Fibroblast of lung (primary cell): Measurements from ENCODE around the gene BACH1. TPM values are rescaled to one million over a fixed set of nuclear protein-coding genes. Genes with fewer than 3 reads are reported as not detected.

Experiments used
- DNase-seq, 2 donors: peaks; one replicate each; pipeline versions ENCODE4 v3.0.0 to v3.0.0-alpha.2; 2010; ENCODE audit warnings: low read depth in 2 of 2
- H2AFZ ChIP-seq: 2 replicates; pipeline ENCODE4 v1.5.1; 2012; ENCODE audit warnings: low read length, control low read depth, inconsistent platforms
- H3K27ac ChIP-seq: 2 replicates; pipeline ENCODE4 v1.5.1; 2011; ENCODE audit warnings: low read length, control low read depth; ENCODE audit not compliant: insufficient read depth
- H3K27me3 ChIP-seq: 2 replicates; pipeline ENCODE4 v1.5.1; 2011; ENCODE audit warnings: mild to moderate bottlenecking, low read length; ENCODE audit not compliant: control insufficient read depth, insufficient read depth
- H3K36me3 ChIP-seq: 2 replicates; pipeline ENCODE4 v1.5.1; 2011; ENCODE audit warnings: low read length; ENCODE audit not compliant: control insufficient read depth, insufficient read depth
- H3K4me1 ChIP-seq: 2 replicates; pipeline ENCODE4 v1.5.1; 2011; ENCODE audit warnings: low read length; ENCODE audit not compliant: control insufficient read depth, insufficient read depth; ENCODE audit errors: extremely low read depth
- H3K4me2 ChIP-seq: 2 replicates; pipeline ENCODE4 v1.5.1; 2011; ENCODE audit warnings: low read length, control low read depth; ENCODE audit not compliant: insufficient read depth; ENCODE audit errors: extremely low read depth
- H3K4me3 ChIP-seq, 4 experiments: fragments of 200-600 bp in 1 of 4; sonication (generic) in 1 of 4; replicated peaks in 1 of 4; 2 replicates each; pipeline ENCODE4 v1.5.1; 2011 to 2016; ENCODE audit warnings: low read length in 4 of 4, low read depth in 3 of 4, mild to moderate bottlenecking in 3 of 4, control low read depth in 2 of 4, inconsistent platforms in 1 of 4, mixed read lengths in 1 of 4; ENCODE audit not compliant: insufficient read depth in 1 of 4; ENCODE audit errors: control extremely low read depth in 1 of 4
- H3K79me2 ChIP-seq: 2 replicates; pipeline ENCODE4 v1.5.1; 2012; ENCODE audit warnings: mild to moderate bottlenecking, low read length, inconsistent platforms; ENCODE audit not compliant: control insufficient read depth, insufficient read depth
- H3K9ac ChIP-seq: 2 replicates; pipeline ENCODE4 v1.5.1; 2011; ENCODE audit warnings: mild to moderate bottlenecking, low read length, control low read depth; ENCODE audit not compliant: insufficient read depth
- H3K9me3 ChIP-seq: 2 replicates; pipeline ENCODE4 v1.5.1; 2012; ENCODE audit warnings: low read depth, low read length; ENCODE audit not compliant: control insufficient read depth, insufficient read depth
- H4K20me1 ChIP-seq: 2 replicates; pipeline ENCODE4 v1.5.1; 2011; ENCODE audit warnings: low read length; ENCODE audit not compliant: control insufficient read depth, insufficient read depth; ENCODE audit errors: extremely low read depth
- EZH2 ChIP-seq: IDR thresholded peaks from 2 replicates; pipeline ENCODE4 v1.5.1; 2012; ENCODE audit warnings: low read length, control low read depth, mild to moderate bottlenecking; ENCODE audit errors: missing control alignments
- polyA plus RNA-seq, 2 donors: library from polyadenylated mRNA; depleted of rRNA in 1 of 2; stranded (reverse) in 1 of 2; unstranded in 1 of 2; fragments of >200 nt; gene quantifications; 2 replicates each; pipeline ENCODE4 v1.2.1, GENCODE V29; 2011 to 2012; ENCODE audit warnings: missing spikeins in 1 of 2
- total RNA-seq: library from RNA; depleted of rRNA; stranded (reverse); fragments of >200 nt; gene quantifications from 2 replicates; pipeline ENCODE4 v1.2.1, GENCODE V29; 2014
- TF ChIP-seq, protein P1 (sequence below), 2 donors: IDR thresholded peaks in 1 of 2; conservative IDR thresholded peaks in 1 of 2; 1 replicate in 1 of 2; 2 replicates in 1 of 2; pipeline ENCODE4 v1.5.1; 2011 to 2012; ENCODE audit warnings: low read length in 2 of 2, control low read depth in 1 of 2, inconsistent platforms in 1 of 2, low read depth in 1 of 2, mild to moderate bottlenecking in 1 of 2

Gene BACH1
- total and polyA plus RNA-seq, 2 donors (not counting 1 experiment from before 2014, with no cell fraction given) = 38.2 to 127 TPM

DNA sequence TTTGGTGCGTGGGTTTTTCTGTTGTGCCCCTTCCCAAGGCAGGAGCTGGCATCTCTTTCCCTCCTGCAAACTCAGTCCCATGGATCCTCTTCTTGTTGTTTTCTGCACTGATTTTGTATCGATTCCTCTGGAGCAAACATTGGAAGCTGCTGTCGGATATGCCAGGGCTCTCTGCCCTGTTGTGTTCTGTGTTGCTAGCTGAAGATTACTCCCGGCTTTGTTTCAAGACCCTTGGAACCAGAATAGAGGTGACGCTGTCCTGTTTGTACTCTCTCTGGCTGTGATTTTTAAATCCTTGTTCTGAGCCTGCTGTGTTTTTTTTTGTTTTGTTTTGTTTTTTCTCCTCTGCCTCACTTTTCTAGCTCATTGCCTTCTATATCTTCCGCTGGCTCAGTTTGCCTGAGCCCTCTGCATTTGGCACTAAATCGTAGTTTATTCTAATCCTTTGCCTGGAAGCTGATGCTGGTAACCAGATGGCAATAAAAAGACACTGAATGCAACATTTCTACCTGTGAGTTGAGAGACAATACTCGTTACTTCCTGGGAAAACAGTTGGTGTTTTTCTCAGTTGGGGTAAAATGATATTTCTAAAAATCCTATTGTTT, 67.0 kb downstream of the BACH1 start:
- Histone ChIP-seq H3K9me3 (no peaks in the 10 kb centered on the region), H3K27ac (no peak overlapping the region), H3K4me2 (no peak overlapping the region), H3K36me3 (peaks cover 3% of the 10 kb centered on the region), H3K4me3 (no peak overlapping the region), H3K27me3 (no peaks in the 10 kb centered on the region), H2AFZ (no peak overlapping the region), H3K9ac (no peak overlapping the region), H3K4me1 (no peaks in the 10 kb centered on the region), H4K20me1 (no peaks in the 10 kb centered on the region), H3K79me2 (no peaks in the 10 kb centered on the region)
- no peak for DNase-seq
- TF ChIP-seq, protein P1, sequence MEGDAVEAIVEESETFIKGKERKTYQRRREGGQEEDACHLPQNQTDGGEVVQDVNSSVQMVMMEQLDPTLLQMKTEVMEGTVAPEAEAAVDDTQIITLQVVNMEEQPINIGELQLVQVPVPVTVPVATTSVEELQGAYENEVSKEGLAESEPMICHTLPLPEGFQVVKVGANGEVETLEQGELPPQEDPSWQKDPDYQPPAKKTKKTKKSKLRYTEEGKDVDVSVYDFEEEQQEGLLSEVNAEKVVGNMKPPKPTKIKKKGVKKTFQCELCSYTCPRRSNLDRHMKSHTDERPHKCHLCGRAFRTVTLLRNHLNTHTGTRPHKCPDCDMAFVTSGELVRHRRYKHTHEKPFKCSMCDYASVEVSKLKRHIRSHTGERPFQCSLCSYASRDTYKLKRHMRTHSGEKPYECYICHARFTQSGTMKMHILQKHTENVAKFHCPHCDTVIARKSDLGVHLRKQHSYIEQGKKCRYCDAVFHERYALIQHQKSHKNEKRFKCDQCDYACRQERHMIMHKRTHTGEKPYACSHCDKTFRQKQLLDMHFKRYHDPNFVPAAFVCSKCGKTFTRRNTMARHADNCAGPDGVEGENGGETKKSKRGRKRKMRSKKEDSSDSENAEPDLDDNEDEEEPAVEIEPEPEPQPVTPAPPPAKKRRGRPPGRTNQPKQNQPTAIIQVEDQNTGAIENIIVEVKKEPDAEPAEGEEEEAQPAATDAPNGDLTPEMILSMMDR (conservative IDR thresholded peaks at IDR 0.05 in 1 of 2, IDR thresholded peaks at IDR 0.05 in 1 of 2; ENCODE audit: low read depth in 1 of 2, low read length in 2 of 2) = no peak
- TF ChIP-seq EZH2 = no peak

DNA sequence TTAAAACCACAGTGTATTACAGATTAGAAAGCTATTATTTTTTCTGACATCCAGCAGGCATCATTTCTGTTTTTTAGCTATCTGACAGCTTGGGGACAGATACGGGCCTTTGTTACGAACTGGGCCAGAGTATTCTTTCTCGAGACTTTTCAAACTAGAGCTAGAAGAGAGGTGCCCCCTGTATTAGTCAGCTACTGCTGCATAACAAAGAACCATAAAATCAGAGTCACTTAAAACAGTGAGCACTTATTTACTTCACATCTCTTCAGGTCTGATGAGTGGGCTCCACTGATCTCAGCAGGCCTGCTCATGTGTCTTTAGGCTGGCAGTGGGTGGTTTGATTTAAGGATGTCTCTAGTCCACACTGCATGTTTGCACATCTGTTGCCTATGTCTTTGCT, 67.8 kb downstream of the BACH1 start:
- no peak for TF ChIP-seq EZH2
- TF ChIP-seq, protein P1 (conservative IDR thresholded peaks at IDR 0.05 in 1 of 2, IDR thresholded peaks at IDR 0.05 in 1 of 2; ENCODE audit: low read depth in 1 of 2, low read length in 2 of 2) = no peak
- DNase-seq = no peak
- Histone ChIP-seq H3K4me2 (no peak overlapping the region), H3K4me1 (no peaks in the 10 kb centered on the region), H3K27me3 (no peaks in the 10 kb centered on the region), H3K9ac (no peak overlapping the region), H3K9me3 (no peaks in the 10 kb centered on the region), H3K36me3 (peaks cover 3% of the 10 kb centered on the region), H2AFZ (no peak overlapping the region), H4K20me1 (no peaks in the 10 kb centered on the region), H3K27ac (no peak overlapping the region), H3K4me3 (no peak overlapping the region), H3K79me2 (no peaks in the 10 kb centered on the region)

DNA sequence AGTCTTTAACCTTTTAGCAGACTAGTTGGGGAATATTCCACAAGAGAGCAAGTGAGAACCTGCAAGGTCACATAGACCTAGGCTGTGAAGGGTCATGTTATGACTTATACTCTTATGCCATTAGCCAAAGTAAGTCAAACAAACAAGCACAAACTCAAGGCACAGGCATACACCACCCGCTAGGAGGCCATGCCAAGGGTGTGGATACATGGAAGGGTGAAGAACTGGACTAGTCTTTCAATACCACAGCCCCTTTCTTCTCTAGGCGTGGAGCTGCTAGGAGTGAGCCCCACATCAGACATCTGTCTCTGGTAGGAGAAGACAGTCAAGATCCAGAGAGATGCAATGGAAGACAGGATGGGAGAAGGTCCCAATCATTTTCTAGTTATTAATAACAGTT, 68.6 kb downstream of the BACH1 start:
- Histone ChIP-seq H3K4me2 (no peak overlapping the region), H3K27ac (no peak overlapping the region), H3K4me3 (no peak overlapping the region), H3K79me2 (no peaks in the 10 kb centered on the region), H2AFZ (no peak overlapping the region), H4K20me1 (no peaks in the 10 kb centered on the region), H3K9ac (no peak overlapping the region), H3K36me3 (peaks cover 3% of the 10 kb centered on the region), H3K27me3 (no peaks in the 10 kb centered on the region), H3K9me3 (no peaks in the 10 kb centered on the region), H3K4me1 (no peaks in the 10 kb centered on the region)
- no peak for DNase-seq
- TF ChIP-seq, protein P1 (conservative IDR thresholded peaks at IDR 0.05 in 1 of 2, IDR thresholded peaks at IDR 0.05 in 1 of 2; ENCODE audit: low read depth in 1 of 2, low read length in 2 of 2) = no peak
- no peak for TF ChIP-seq EZH2
